Measurements from ENCODE around the gene TULP1. TPM values are rescaled to one million over a fixed set of nuclear protein-coding genes. Genes with fewer than 3 reads are reported as not detected.

TULP1 gene
- total RNA-seq, 1 donor from 2014 or later: not detected

DNA sequence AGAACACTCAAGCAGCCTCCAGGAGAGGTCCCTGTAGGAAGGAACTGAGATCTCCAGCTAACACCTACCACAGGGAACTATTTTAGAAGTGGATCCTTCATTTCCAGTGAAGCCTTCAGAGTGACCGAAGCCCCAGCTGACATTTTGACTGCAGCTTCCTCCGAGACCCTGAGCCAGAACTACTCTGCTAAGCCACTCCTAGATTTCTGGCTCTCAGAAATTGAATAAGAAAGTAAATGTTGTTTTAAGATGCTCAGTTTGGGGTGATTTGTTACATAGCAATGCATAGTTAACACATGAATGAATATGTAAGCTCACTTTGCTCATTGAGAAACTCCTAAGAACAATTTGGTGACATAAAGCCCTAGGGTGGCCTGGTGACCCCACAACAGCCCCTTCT is 5.5 kb downstream of the TULP1 start:
- Mint-ChIP-seq H3K4me1 (ENCODE audit: low read depth, unreplicated experiment) (no peaks in the 10 kb centered on the region), H3K27ac (ENCODE audit: unreplicated experiment) (no peak overlapping the region)
- no peaks in the 10 kb centered on the region for H4K20me1 ChIP-seq (ENCODE audit: insufficient read depth, low read length)

DNA sequence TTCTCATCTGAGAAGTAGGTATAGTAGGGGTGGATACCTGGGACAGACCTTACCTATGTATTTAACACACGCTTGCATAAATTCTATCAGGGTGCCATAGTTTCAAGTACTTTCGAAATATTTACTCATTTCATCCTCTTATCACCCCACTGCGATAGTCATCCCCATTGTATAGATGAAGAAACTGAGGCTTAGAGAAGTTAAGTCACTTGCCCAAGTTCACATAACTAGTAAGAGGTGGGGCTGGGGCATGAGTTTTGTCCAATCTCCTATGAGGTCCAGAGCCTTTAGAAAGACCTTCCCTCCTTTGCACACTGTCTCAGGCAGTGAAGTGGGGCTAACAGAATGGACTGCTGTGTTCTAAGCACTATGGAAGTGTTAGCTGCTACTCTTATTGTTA is 6.2 kb downstream of the TULP1 start:
- no peaks in the 10 kb centered on the region for H4K20me1 ChIP-seq (ENCODE audit: insufficient read depth, low read length)
- no peak overlapping the region for H3K4me3 ChIP-seq (ENCODE audit: insufficient read depth, low read depth, low read length)
- H3K9ac ChIP-seq (ENCODE audit: low read length): no peak overlapping the region
- no peaks in the 10 kb centered on the region for H3K36me3 ChIP-seq (ENCODE audit: insufficient read depth, low read length)
- no peaks in the 10 kb centered on the region for H3K4me1 ChIP-seq (ENCODE audit: insufficient read depth, low read length)
- Mint-ChIP-seq H3K4me3 (ENCODE audit: unreplicated experiment) (no peak overlapping the region), H3K27me3 (ENCODE audit: low read depth, unreplicated experiment) (peaks cover 40% of the 10 kb centered on the region), H3K4me1 (ENCODE audit: low read depth, unreplicated experiment) (no peaks in the 10 kb centered on the region), H3K9me3 (ENCODE audit: unreplicated experiment) (no peaks in the 10 kb centered on the region), H3K27ac (ENCODE audit: unreplicated experiment) (no peak overlapping the region), H3K36me3 (ENCODE audit: low read depth, unreplicated experiment) (no peaks in the 10 kb centered on the region)
- FAIRE-seq (no peak), DNase-seq (ENCODE audit: low read depth) (no peak)
- peaks cover 12% of the 10 kb centered on the region for H3K27me3 ChIP-seq (ENCODE audit: insufficient read depth, low read length)
- H2AFZ ChIP-seq (ENCODE audit: low read depth, low read length): no peak overlapping the region
- H3K9me3 ChIP-seq (ENCODE audit: insufficient read depth, low read depth, low read length): no peaks in the 10 kb centered on the region
- no peaks in the 10 kb centered on the region for H3K79me2 ChIP-seq (ENCODE audit: insufficient read depth, low read length)
- TF ChIP-seq CTCF (IDR thresholded peaks at IDR 0.05; ENCODE audit: insufficient read depth, low read depth, low read length) (no peak), EZH2 (IDR thresholded peaks at IDR 0.05; ENCODE audit: insufficient read depth, low read length) (no peak)
- H3K4me2 ChIP-seq (ENCODE audit: low read length): no peak overlapping the region
- H3K27ac ChIP-seq (ENCODE audit: low read depth, low read length): no peak overlapping the region

More for the DNA sequence above, 5.5 kb downstream of the TULP1 start:
- Histone ChIP-seq H3K4me1 (ENCODE audit: insufficient read depth, low read length) (no peaks in the 10 kb centered on the region), H3K9me3 (ENCODE audit: insufficient read depth, low read depth, low read length) (no peaks in the 10 kb centered on the region), H3K27me3 (ENCODE audit: insufficient read depth, low read length) (peaks cover 12% of the 10 kb centered on the region), H3K4me2 (ENCODE audit: low read length) (no peak overlapping the region), H2AFZ (ENCODE audit: low read depth, low read length) (no peak overlapping the region), H3K79me2 (ENCODE audit: insufficient read depth, low read length) (no peaks in the 10 kb centered on the region), H3K36me3 (ENCODE audit: insufficient read depth, low read length) (no peaks in the 10 kb centered on the region), H3K4me3 (ENCODE audit: insufficient read depth, low read depth, low read length) (no peak overlapping the region), H3K9ac (ENCODE audit: low read length) (no peak overlapping the region), H3K27ac (ENCODE audit: low read depth, low read length) (no peak overlapping the region)
- TF ChIP-seq EZH2 (IDR thresholded peaks at IDR 0.05; ENCODE audit: insufficient read depth, low read length): no peak
- DNase-seq (ENCODE audit: low read depth) (no peak), FAIRE-seq (no peak)
- no peaks in the 10 kb centered on the region for H3K36me3 Mint-ChIP-seq (ENCODE audit: low read depth, unreplicated experiment)
- peaks cover 40% of the 10 kb centered on the region for H3K27me3 Mint-ChIP-seq (ENCODE audit: low read depth, unreplicated experiment)
- H3K9me3 Mint-ChIP-seq (ENCODE audit: unreplicated experiment): no peaks in the 10 kb centered on the region
- H3K4me3 Mint-ChIP-seq (ENCODE audit: unreplicated experiment): no peak overlapping the region

DNA sequence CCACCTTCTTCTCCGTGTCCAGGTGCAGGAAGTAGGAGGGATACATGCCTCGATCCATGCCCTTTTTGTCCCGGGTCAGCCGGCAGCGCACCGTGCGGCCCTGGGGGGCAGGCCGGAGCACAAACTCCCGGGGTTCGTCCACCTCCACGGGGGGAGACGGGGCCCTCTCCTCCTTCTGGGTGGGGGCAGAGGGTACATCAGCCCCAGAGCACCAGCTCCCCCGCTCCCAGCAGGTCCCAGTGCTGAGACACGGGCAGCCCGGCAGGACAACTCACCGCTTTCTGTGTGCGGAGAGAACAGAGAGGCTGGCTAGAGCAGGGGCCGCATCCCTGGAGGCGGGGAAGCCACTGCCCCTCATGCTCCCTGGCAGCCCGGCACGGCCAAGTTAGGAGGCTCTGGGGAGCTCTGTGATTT is 6.7 kb downstream of the TULP1 start:
- Histone ChIP-seq H3K27me3 (ENCODE audit: insufficient read depth, low read length) (peaks cover 7% of the 10 kb centered on the region), H3K4me2 (ENCODE audit: low read length) (no peak overlapping the region), H3K4me3 (ENCODE audit: insufficient read depth, low read depth, low read length) (no peak overlapping the region), H3K4me1 (ENCODE audit: insufficient read depth, low read length) (peaks cover under 1% of the 10 kb centered on the region), H4K20me1 (ENCODE audit: insufficient read depth, low read length) (no peaks in the 10 kb centered on the region), H3K9me3 (ENCODE audit: insufficient read depth, low read depth, low read length) (no peaks in the 10 kb centered on the region), H3K9ac (ENCODE audit: low read length) (no peak overlapping the region), H3K27ac (ENCODE audit: low read depth, low read length) (no peak overlapping the region), H3K79me2 (ENCODE audit: insufficient read depth, low read length) (no peaks in the 10 kb centered on the region), H3K36me3 (ENCODE audit: insufficient read depth, low read length) (no peaks in the 10 kb centered on the region), H2AFZ (ENCODE audit: low read depth, low read length) (no peak overlapping the region)
- Mint-ChIP-seq H3K36me3 (ENCODE audit: low read depth, unreplicated experiment) (no peaks in the 10 kb centered on the region), H3K27me3 (ENCODE audit: low read depth, unreplicated experiment) (peaks cover 36% of the 10 kb centered on the region), H3K9me3 (ENCODE audit: unreplicated experiment) (no peaks in the 10 kb centered on the region), H3K4me3 (ENCODE audit: unreplicated experiment) (no peak overlapping the region), H3K4me1 (ENCODE audit: low read depth, unreplicated experiment) (peaks cover under 1% of the 10 kb centered on the region), H3K27ac (ENCODE audit: unreplicated experiment) (no peak overlapping the region)
- DNase-seq (ENCODE audit: low read depth) (no peak), FAIRE-seq (no peak)
- no peak for TF ChIP-seq CTCF (IDR thresholded peaks at IDR 0.05; ENCODE audit: insufficient read depth, low read depth, low read length)
- no peak for TF ChIP-seq EZH2 (IDR thresholded peaks at IDR 0.05; ENCODE audit: insufficient read depth, low read length)

All from astrocyte (in vitro differentiated cells and primary cell).